SKM-1 (cell line): ENCODE measurements around the gene GLDC.
"Not testable (repeated sequence)": the region's sequence is repeated elsewhere in the genome, so short reads cannot be mapped to it uniquely, and the experiment has no call there.

Experiments
- DNase-seq: peaks from one replicate; lab custom pipeline; 2025; ENCODE audit not compliant: unreplicated experiment; lab: John Stamatoyannopoulos, UW

GLDC gene

GRCh38 chr9:6645355-6646292 lies at the start of gene GLDC:
Gene GLDC, minus strand, starts transcription at chr9:6645729. Its CDS starts 230 bp downstream, at chr9:6645499.
- no peak for DNase-seq

- DNase-seq, result no peak
These were observed 47.4 kb upstream of the GLDC start for GRCh38 chr9:6692881-6693361.

GRCh38 chr9:6692433-6692832 lies 46.9 kb upstream of the GLDC start:
- no peak for DNase-seq

GRCh38 chr9:6690675-6691070 lies 45.1 kb upstream of the GLDC start:
- not testable (repeated sequence) for DNase-seq

GRCh38 chr9:6689893-6690674 lies 44.6 kb upstream of the GLDC start:
- no peak for DNase-seq

- DNase-seq, result no peak
These were observed 41.7 kb upstream of the GLDC start for GRCh38 chr9:6687180-6687579.

- no peak for DNase-seq
These were observed 40.9 kb upstream of the GLDC start for GRCh38 chr9:6686396-6686795.

- no peak for DNase-seq
These were observed 36.5 kb upstream of the GLDC start for GRCh38 chr9:6681957-6682501.

- peak; percentile 92 for DNase-seq
These were observed 35.8 kb upstream of the GLDC start for GRCh38 chr9:6681147-6681956.

- DNase-seq, result peak; percentile 61
These were observed 35.2 kb upstream of the GLDC start for GRCh38 chr9:6680797-6681146.

GRCh38 chr9:6677803-6678202 lies 32.3 kb upstream of the GLDC start:
- no peak for DNase-seq

GRCh38 chr9:6676254-6676921 lies 30.9 kb upstream of the GLDC start:
- DNase-seq, result no peak

- DNase-seq, result no peak
These were observed 29.7 kb upstream of the GLDC start for GRCh38 chr9:6675268-6675667.

GRCh38 chr9:6673326-6674025 lies 27.9 kb upstream of the GLDC start:
- no peak for DNase-seq

- DNase-seq, result no peak
These were observed 26.6 kb upstream of the GLDC start for GRCh38 chr9:6672118-6672517.

- DNase-seq, result no peak
These were observed 25.9 kb upstream of the GLDC start for GRCh38 chr9:6671416-6671815.

GRCh38 chr9:6669881-6670280 lies 24.4 kb upstream of the GLDC start:
- DNase-seq, result no peak

- no peak for DNase-seq
These were observed 22.2 kb upstream of the GLDC start for GRCh38 chr9:6667633-6668280.

- DNase-seq, result no peak
These were observed 21.6 kb upstream of the GLDC start for GRCh38 chr9:6667080-6667479.
